ENCODE data around the gene BCAP29.

BCAP29 gene

GRCh38 chr7:107582875-107583274 lies 2.8 kb downstream of the BCAP29 start:
- no peaks in the 10 kb centered on the region for H3K27me3 ChIP-seq (ENCODE audit: insufficient read depth, poor library complexity, severe bottlenecking)

DNA sequence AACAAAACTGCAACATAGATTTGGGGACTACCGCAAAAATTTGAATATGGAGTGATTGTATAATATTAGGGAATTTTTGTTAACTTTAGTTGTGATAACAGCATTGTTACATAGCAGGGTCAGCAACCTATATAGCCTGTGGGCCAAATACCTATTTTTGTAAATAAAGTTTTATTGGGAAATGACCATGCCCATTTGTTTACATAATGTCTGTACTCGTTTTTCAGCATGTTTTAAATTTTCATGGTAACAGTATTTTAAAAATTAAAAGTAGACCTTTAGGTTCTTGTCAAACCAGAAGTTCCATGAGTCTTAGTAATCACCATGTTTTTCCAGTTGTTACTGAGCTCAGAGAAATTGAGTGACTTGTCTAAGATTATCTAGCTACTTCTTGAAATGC lies 4.7 kb downstream of the BCAP29 start:
- TF ChIP-seq, protein P1, sequence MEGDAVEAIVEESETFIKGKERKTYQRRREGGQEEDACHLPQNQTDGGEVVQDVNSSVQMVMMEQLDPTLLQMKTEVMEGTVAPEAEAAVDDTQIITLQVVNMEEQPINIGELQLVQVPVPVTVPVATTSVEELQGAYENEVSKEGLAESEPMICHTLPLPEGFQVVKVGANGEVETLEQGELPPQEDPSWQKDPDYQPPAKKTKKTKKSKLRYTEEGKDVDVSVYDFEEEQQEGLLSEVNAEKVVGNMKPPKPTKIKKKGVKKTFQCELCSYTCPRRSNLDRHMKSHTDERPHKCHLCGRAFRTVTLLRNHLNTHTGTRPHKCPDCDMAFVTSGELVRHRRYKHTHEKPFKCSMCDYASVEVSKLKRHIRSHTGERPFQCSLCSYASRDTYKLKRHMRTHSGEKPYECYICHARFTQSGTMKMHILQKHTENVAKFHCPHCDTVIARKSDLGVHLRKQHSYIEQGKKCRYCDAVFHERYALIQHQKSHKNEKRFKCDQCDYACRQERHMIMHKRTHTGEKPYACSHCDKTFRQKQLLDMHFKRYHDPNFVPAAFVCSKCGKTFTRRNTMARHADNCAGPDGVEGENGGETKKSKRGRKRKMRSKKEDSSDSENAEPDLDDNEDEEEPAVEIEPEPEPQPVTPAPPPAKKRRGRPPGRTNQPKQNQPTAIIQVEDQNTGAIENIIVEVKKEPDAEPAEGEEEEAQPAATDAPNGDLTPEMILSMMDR (IDR thresholded peaks at IDR 0.05; ENCODE audit: poor library complexity, severe bottlenecking) = no peak
- DNase-seq (ENCODE audit: low spot score) (no peak), ATAC-seq (ENCODE audit: low read depth) (no peak)
- no peak overlapping the region for H3K4me3 ChIP-seq (ENCODE audit: severe bottlenecking)
- no peak overlapping the region for H3K27ac ChIP-seq (ENCODE audit: poor library complexity, severe bottlenecking)
- H3K4me1 ChIP-seq (ENCODE audit: insufficient read depth, poor library complexity, severe bottlenecking) = peaks cover 14% of the 10 kb centered on the region
- peaks cover 64% of the 10 kb centered on the region for H3K36me3 ChIP-seq (ENCODE audit: low read depth)
- H3K27me3 ChIP-seq (ENCODE audit: insufficient read depth, poor library complexity, severe bottlenecking) = no peaks in the 10 kb centered on the region
- H3K9me3 ChIP-seq (ENCODE audit: severe bottlenecking) = no peaks in the 10 kb centered on the region

More at GRCh38 chr7:107582875-107583274, 2.8 kb downstream of the BCAP29 start:
- H3K4me3 ChIP-seq (ENCODE audit: severe bottlenecking) = no peak overlapping the region
- DNase-seq (ENCODE audit: low spot score) = no peak
- no peaks in the 10 kb centered on the region for H3K9me3 ChIP-seq (ENCODE audit: severe bottlenecking)
- peaks cover 14% of the 10 kb centered on the region for H3K4me1 ChIP-seq (ENCODE audit: insufficient read depth, poor library complexity, severe bottlenecking)
- no peak overlapping the region for H3K27ac ChIP-seq (ENCODE audit: poor library complexity, severe bottlenecking)
- ATAC-seq (ENCODE audit: low read depth) = no peak
- TF ChIP-seq, protein P1 (IDR thresholded peaks at IDR 0.05; ENCODE audit: poor library complexity, severe bottlenecking) = no peak
- peaks cover 48% of the 10 kb centered on the region for H3K36me3 ChIP-seq (ENCODE audit: low read depth)

DNA sequence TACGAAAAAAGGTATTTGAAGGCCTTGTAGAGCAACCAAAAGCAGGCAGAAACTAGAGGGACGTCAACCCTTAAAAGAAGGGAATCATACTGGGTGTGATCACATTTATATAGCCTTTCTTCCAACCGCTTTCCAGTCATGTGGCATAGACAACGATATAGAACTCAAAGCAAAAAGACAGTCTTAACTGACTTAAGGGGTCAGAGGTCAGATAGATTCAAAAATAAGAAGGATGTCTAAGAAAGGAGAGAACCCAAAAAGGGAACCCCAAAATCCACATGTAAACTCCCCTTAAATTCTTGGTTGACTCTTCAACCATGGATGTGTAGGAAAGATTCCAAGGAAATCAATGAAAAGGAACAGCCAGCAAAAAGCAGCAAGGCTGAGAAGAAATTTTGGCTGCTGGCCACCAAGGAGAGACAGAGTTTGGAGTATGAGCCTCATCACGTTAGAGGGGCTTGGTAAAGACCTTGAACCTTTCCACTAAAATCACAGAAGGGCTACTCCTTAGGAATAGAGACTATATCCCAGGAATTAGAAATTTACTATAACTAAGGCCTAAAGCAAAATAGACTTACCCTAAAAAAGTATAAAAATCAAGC lies 8.6 kb downstream of the BCAP29 start:
- Histone ChIP-seq H3K27me3 (ENCODE audit: insufficient read depth, poor library complexity, severe bottlenecking) (no peaks in the 10 kb centered on the region), H3K27ac (ENCODE audit: poor library complexity, severe bottlenecking) (no peak overlapping the region), H3K4me3 (ENCODE audit: severe bottlenecking) (no peak overlapping the region), H3K36me3 (ENCODE audit: low read depth) (peaks cover 48% of the 10 kb centered on the region), H3K4me1 (ENCODE audit: insufficient read depth, poor library complexity, severe bottlenecking) (no peaks in the 10 kb centered on the region), H3K9me3 (ENCODE audit: severe bottlenecking) (no peaks in the 10 kb centered on the region)
- no peak for ATAC-seq (ENCODE audit: low read depth)
- TF ChIP-seq, protein P1 (IDR thresholded peaks at IDR 0.05; ENCODE audit: poor library complexity, severe bottlenecking) = no peak
- no peak for DNase-seq (ENCODE audit: low spot score)

DNA sequence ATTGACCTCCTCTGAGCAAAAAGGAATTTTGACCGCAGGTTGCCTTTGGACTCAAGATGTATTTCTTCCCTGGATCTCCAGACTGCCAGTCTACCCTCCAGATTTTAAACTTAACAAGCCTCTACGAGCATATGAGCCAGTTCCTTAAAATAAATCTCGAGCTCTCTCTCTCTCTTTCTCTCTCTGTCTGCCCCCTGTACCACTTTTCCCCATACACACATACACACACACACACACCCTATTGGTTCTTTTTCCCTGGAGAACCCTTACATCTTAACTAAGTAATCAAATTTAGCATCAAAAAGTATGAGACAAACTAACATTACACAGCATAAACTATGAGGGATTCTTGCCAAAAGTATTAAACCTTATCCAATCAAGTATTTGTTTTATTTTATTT lies 11.4 kb downstream of the BCAP29 start:
- Histone ChIP-seq H3K27ac (ENCODE audit: poor library complexity, severe bottlenecking) (no peak overlapping the region), H3K9me3 (ENCODE audit: severe bottlenecking) (no peaks in the 10 kb centered on the region), H3K36me3 (ENCODE audit: low read depth) (peaks cover 41% of the 10 kb centered on the region), H3K4me1 (ENCODE audit: insufficient read depth, poor library complexity, severe bottlenecking) (peaks cover 18% of the 10 kb centered on the region), H3K4me3 (ENCODE audit: severe bottlenecking) (no peak overlapping the region), H3K27me3 (ENCODE audit: insufficient read depth, poor library complexity, severe bottlenecking) (no peaks in the 10 kb centered on the region)
- TF ChIP-seq, protein P1 (IDR thresholded peaks at IDR 0.05; ENCODE audit: poor library complexity, severe bottlenecking) = no peak
- ATAC-seq (ENCODE audit: low read depth) = no peak
- DNase-seq (ENCODE audit: low spot score) = no peak

GRCh38 chr7:107592361-107593024 lies 12.4 kb downstream of the BCAP29 start:
- Histone ChIP-seq H3K27me3 (ENCODE audit: insufficient read depth, poor library complexity, severe bottlenecking) (no peaks in the 10 kb centered on the region), H3K4me1 (ENCODE audit: insufficient read depth, poor library complexity, severe bottlenecking) (peaks cover 23% of the 10 kb centered on the region), H3K4me3 (ENCODE audit: severe bottlenecking) (no peak overlapping the region), H3K36me3 (ENCODE audit: low read depth) (peaks cover 38% of the 10 kb centered on the region), H3K27ac (ENCODE audit: poor library complexity, severe bottlenecking) (peak overlapping the region; percentile 96), H3K9me3 (ENCODE audit: severe bottlenecking) (no peaks in the 10 kb centered on the region)
- no peak for ATAC-seq (ENCODE audit: low read depth)
- TF ChIP-seq, protein P1 (IDR thresholded peaks at IDR 0.05; ENCODE audit: poor library complexity, severe bottlenecking) = no peak
- no peak for DNase-seq (ENCODE audit: low spot score)

Measured in RWPE2 (cell line).